ENCODE measurements around the gene LAMA4. TPM values are rescaled to one million over a fixed set of nuclear protein-coding genes. Genes with fewer than 3 reads are reported as not detected.

The LAMA4 gene
- total RNA-seq, 1 experiment from 2014 or later: 1.1 TPM

GRCh38 chr6:112207776-112208175 lies 46.6 kb downstream of the LAMA4 start:
- peaks cover 0 to 5% of the 10 kb centered on the region in 2 experiments; a peak in 3 of 5 replicates for H3K9me3 Mint-ChIP-seq
- Histone ChIP-seq H3K9ac (ENCODE audit: extremely low read depth, insufficient read length, low read length) (no peak overlapping the region), H3K4me1 (ENCODE audit: insufficient read depth, low read length) (peaks cover 12% of the 10 kb centered on the region; the same call in 1 of the 2 replicates), H3K27me3 (ENCODE audit: insufficient read depth, low read length) (no peaks in the 10 kb centered on the region), H3K14ac (ENCODE audit: insufficient read depth, low read length) (no peak overlapping the region), H3K23me2 (ENCODE audit: insufficient read length, low read depth, low read length, poor library complexity, severe bottlenecking) (no peaks in the 10 kb centered on the region), H4K5ac (ENCODE audit: insufficient read length, low read depth, low read length) (no peak overlapping the region), H2AK5ac (ENCODE audit: insufficient read length, low read length) (no peak overlapping the region), H2BK5ac (ENCODE audit: insufficient read length, low read length) (no peak overlapping the region), H4K20me1 (ENCODE audit: control insufficient read depth, insufficient read depth, insufficient read length) (no peaks in the 10 kb centered on the region), H2AFZ (ENCODE audit: low read length) (no peak overlapping the region), H3K27ac (ENCODE audit: insufficient read length, low read depth, low read length) (no peak overlapping the region), H2BK15ac (ENCODE audit: low read depth, low read length) (no peak overlapping the region), H3T11ph (ENCODE audit: low read length) (no peak overlapping the region), H4K91ac (ENCODE audit: insufficient read length, low read depth, low read length) (no peak overlapping the region), H3K9me3 (ENCODE audit: control insufficient read depth, low read depth, low read length) (no peaks in the 10 kb centered on the region), H3K79me1 (ENCODE audit: insufficient read depth, low read depth, low read length, poor library complexity, severe bottlenecking) (no peaks in the 10 kb centered on the region), H2BK20ac (ENCODE audit: low read depth, low read length, poor library complexity, severe bottlenecking) (no peak overlapping the region), H3K23ac (ENCODE audit: insufficient read length, low read depth, low read length) (no peak overlapping the region), H3K18ac (ENCODE audit: insufficient read length, low read depth, low read length) (no peak overlapping the region), H3K56ac (ENCODE audit: insufficient read length, low read depth, low read length) (no peak overlapping the region), H2BK120ac (ENCODE audit: low read depth, low read length, poor library complexity, severe bottlenecking) (no peak overlapping the region), H4K8ac (replicated peaks; ENCODE audit: insufficient read length, low read depth, low read length) (no peak overlapping the region), H3K4me2 (ENCODE audit: insufficient read depth, insufficient read length, low read length) (no peak overlapping the region), H3K79me2 (ENCODE audit: insufficient read depth, low read length) (no peaks in the 10 kb centered on the region), H3K4ac (ENCODE audit: low read depth, low read length) (no peak overlapping the region), H2BK12ac (ENCODE audit: insufficient read length, low read depth, low read length) (no peak overlapping the region)
- TF ChIP-seq, protein P1, sequence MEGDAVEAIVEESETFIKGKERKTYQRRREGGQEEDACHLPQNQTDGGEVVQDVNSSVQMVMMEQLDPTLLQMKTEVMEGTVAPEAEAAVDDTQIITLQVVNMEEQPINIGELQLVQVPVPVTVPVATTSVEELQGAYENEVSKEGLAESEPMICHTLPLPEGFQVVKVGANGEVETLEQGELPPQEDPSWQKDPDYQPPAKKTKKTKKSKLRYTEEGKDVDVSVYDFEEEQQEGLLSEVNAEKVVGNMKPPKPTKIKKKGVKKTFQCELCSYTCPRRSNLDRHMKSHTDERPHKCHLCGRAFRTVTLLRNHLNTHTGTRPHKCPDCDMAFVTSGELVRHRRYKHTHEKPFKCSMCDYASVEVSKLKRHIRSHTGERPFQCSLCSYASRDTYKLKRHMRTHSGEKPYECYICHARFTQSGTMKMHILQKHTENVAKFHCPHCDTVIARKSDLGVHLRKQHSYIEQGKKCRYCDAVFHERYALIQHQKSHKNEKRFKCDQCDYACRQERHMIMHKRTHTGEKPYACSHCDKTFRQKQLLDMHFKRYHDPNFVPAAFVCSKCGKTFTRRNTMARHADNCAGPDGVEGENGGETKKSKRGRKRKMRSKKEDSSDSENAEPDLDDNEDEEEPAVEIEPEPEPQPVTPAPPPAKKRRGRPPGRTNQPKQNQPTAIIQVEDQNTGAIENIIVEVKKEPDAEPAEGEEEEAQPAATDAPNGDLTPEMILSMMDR (conservative IDR thresholded peaks at IDR 0.05): no peak
- H3K4me1 Mint-ChIP-seq: peaks cover 31 to 38% of the 10 kb centered on the region in 2 experiments
- H3K4me3 Mint-ChIP-seq: no peak overlapping the region
- no peak for DNase-seq
- H3K27me3 Mint-ChIP-seq (ENCODE audit: low read depth): peaks cover 2% of the 10 kb centered on the region
- H3K36me3 Mint-ChIP-seq (ENCODE audit: insufficient read depth in 1 of 3, low read depth in 3 of 3): peaks cover 0 to 4% (median 0%) of the 10 kb centered on the region in 3 experiments; a peak in 2 of 7 replicates
- no peak overlapping the region for H3K27ac Mint-ChIP-seq
- no CpG with 5 or more reads among the region's 2 CpGs for WGBS (ENCODE audit: extremely low coverage, insufficient read length, low lambda C conversion rate)
